GM12878 (cell line): ENCODE measurements around the gene SIDT2. TPM values are rescaled to one million over a fixed set of nuclear protein-coding genes. Genes with fewer than 3 reads are reported as not detected.
A peak's percentile ranks its signal among the peaks of the same experiment; 100 is the strongest.

Experiments used
- ATAC-seq: fragments of 200-7000 bp; cut with Tn5 transposase; 3 replicates; pipeline ENCODE4 v1.9.1; 2020; ENCODE audit warnings: mild to moderate bottlenecking, moderate library complexity
- BruUV-seq: library from RNA; stranded (reverse); fragments of 400-500 nt; replicated peaks from 2 replicates; lab custom pipeline; 2021; lab: Mats Ljungman, UMichigan
- CTCF ChIA-PET: fragments of 300-600 bp; sonication (Branson Sonifier 250); formaldehyde crosslinking; extraction: SDS; loops from one replicate; lab custom pipeline; 2021; ENCODE audit warnings: inconsistent platforms; lab: Yijun Ruan, JAX
- POLR2A ChIA-PET: fragments of 350-600 bp; formaldehyde crosslinking; extraction: SDS; loops from one replicate; lab custom pipeline; 2021; ENCODE audit warnings: inconsistent platforms; lab: Charles Lee
- RAD21 ChIA-PET: fragments of 300-600 bp; sonication (Branson Sonifier 250); formaldehyde crosslinking; loops from one replicate; lab custom pipeline; 2023; ENCODE audit warnings: antibody characterized with exemption; ENCODE audit not compliant: unreplicated experiment; lab: Charles Lee
- SMC1A ChIA-PET: fragments of 300-600 bp; sonication (Branson Sonifier 250); formaldehyde crosslinking; loops from one replicate; lab custom pipeline; 2023; ENCODE audit not compliant: unreplicated experiment, uncharacterized antibody; lab: Charles Lee
- DNase-seq: peaks from one replicate; pipeline ENCODE4 v3.0.0-alpha.2; 2011; ENCODE audit warnings: low read depth, low spot score
- FAIRE-seq: peaks from 3 replicates; lab custom pipeline; 2011; peaks lifted over from hg19 to GRCh38; lab: Jason Lieb, UNC
- H2AFZ ChIP-seq: 2 replicates; pipeline ENCODE4 v1.6.0; 2011; ENCODE audit warnings: low read depth, low read length, control low read depth; ENCODE audit not compliant: control insufficient read depth
- H3K27ac ChIP-seq: 2 replicates; pipeline ENCODE4 v1.5.1; 2011; ENCODE audit warnings: control low read depth; ENCODE audit not compliant: control insufficient read depth, insufficient read depth
- H3K27me3 ChIP-seq, 2 experiments: replicated peaks in 1 of 2; 2 replicates each; pipeline versions ENCODE4 v1.6.0 to v1.6.1; 2011; ENCODE audit warnings: low read length in 1 of 2; ENCODE audit not compliant: control insufficient read depth in 2 of 2, insufficient read depth in 2 of 2
- H3K36me3 ChIP-seq, 2 experiments: 2 replicates each; pipeline ENCODE4 v1.5.1; 2011; ENCODE audit warnings: low read length in 1 of 2; ENCODE audit not compliant: control insufficient read depth in 2 of 2, insufficient read depth in 2 of 2
- H3K4me1 ChIP-seq: 2 replicates; pipeline ENCODE4 v1.6.1; 2011; ENCODE audit warnings: mild to moderate bottlenecking, low read length, moderate library complexity, mixed read lengths; ENCODE audit not compliant: control insufficient read depth, insufficient read depth
- H3K4me2 ChIP-seq: 2 replicates; pipeline ENCODE4 v1.6.0; 2011; ENCODE audit warnings: control low read depth; ENCODE audit not compliant: control insufficient read depth, insufficient read depth
- H3K4me3 ChIP-seq: fragments of 200-600 bp; sonication (generic); 2 replicates; pipeline ENCODE4 v1.5.1; 2016
- H3K79me2 ChIP-seq: 2 replicates; pipeline ENCODE4 v1.6.0; 2011; ENCODE audit warnings: low read length; ENCODE audit not compliant: control insufficient read depth, insufficient read depth
- H3K9ac ChIP-seq: 2 replicates; pipeline ENCODE4 v1.8.0; 2011; ENCODE audit warnings: low read length, control low read depth, mixed read lengths; ENCODE audit not compliant: control insufficient read depth, insufficient read depth
- H3K9me3 ChIP-seq: replicated peaks from 3 replicates; pipeline ENCODE4 v1.5.1; 2011; ENCODE audit warnings: mild to moderate bottlenecking, low read length; ENCODE audit not compliant: control insufficient read depth, insufficient read depth
- H4K20me1 ChIP-seq: 2 replicates; pipeline ENCODE4 v1.6.0; 2011; ENCODE audit not compliant: control insufficient read depth, insufficient read depth
- BMI1 ChIP-seq: fragments of 450-650 bp; IDR thresholded peaks from 2 replicates; pipeline ENCODE4 v1.6.1; 2016; ENCODE audit warnings: mild to moderate bottlenecking, moderate library complexity, borderline replicate concordance
- CHD1 ChIP-seq: IDR thresholded peaks from 2 replicates; pipeline ENCODE4 v1.6.1; 2012; ENCODE audit warnings: low read depth, low read length, improper control_type of control experiment
- EP300 ChIP-seq, 2 experiments: fragments of 150-350 bp in 1 of 2; IDR thresholded peaks; 2 replicates each; pipeline ENCODE4 v1.6.1; 2011 to 2012; ENCODE audit warnings: low read depth in 2 of 2, low read length in 2 of 2, borderline replicate concordance in 1 of 2, improper control_type of control experiment in 1 of 2, inconsistent platforms in 1 of 2; ENCODE audit not compliant: control insufficient read depth in 1 of 2
- NBN ChIP-seq: fragments of 450-650 bp; IDR thresholded peaks from 2 replicates; pipeline ENCODE4 v1.6.1; 2016
- STAT1 ChIP-seq: fragments of 450-650 bp; conservative IDR thresholded peaks from 2 replicates; pipeline ENCODE4 v1.6.1; 2014; ENCODE audit warnings: antibody characterized with exemption, mild to moderate bottlenecking
- ZZZ3 ChIP-seq: IDR thresholded peaks from 2 replicates; pipeline ENCODE4 v1.6.1; 2011; ENCODE audit warnings: low read depth; ENCODE audit not compliant: control insufficient read depth, insufficient read length
- WGBS: methylation state at CpG from one replicate; pipeline ENCODE4 v1.1.6; 2016; ENCODE audit warnings: low lambda C conversion rate; ENCODE audit not compliant: insufficient replicate concordance, insufficient coverage; ENCODE audit errors: missing lambda C conversion rate; 5-methylcytosine and 5-hydroxymethylcytosine counted together
- in situ Hi-C: fragments of 300-500 bp; cut with MboI; formaldehyde crosslinking; loops from 9 replicates; pipeline ENCODE4 v1.14.3; 2018; ENCODE audit warnings: mixed read lengths
- intact Hi-C: fragments of 100-400 bp; cut with micrococcal nuclease; formaldehyde crosslinking; loops from one replicate; pipeline ENCODE4 v1.14.2; 2022; ENCODE audit not compliant: unreplicated experiment
- polyA plus RNA-seq, 11 experiments: library from polyadenylated mRNA; depleted of rRNA in 4 of 11; unstranded in 6 of 11; stranded (reverse) in 5 of 11; fragments of >200 nt; fragmentation: Nextera tagmentation in 4 of 11; fragmentation: Illumina TruSeq in 1 of 11; extraction: Ambion mirVana in 4 of 11; extraction: Trizol in 1 of 11; gene quantifications; 1 replicate in 1 of 11; 2 replicates in 10 of 11; pipeline versions ENCODE4 v1.2.1 to v1.2.3, GENCODE V29; 2011 to 2016; ENCODE audit warnings: inconsistent platforms in 2 of 11, missing spikeins in 2 of 11, low read depth in 1 of 11
- total RNA-seq, 4 experiments: library from RNA; depleted of rRNA in 3 of 4; stranded (reverse); fragments of >200 nt in 3 of 4; fragmentation: Illumina TruSeq in 1 of 4; extraction: Trizol in 1 of 4; gene quantifications; 2 replicates each; pipeline versions ENCODE4 v1.2.1 to v1.2.3, GENCODE V29; 2013 to 2021
- TF ChIP-seq, protein P1 (sequence below): IDR thresholded peaks from 2 replicates; pipeline ENCODE4 v1.6.1; 2012; ENCODE audit warnings: improper control_type of control experiment, low read depth, low read length; ENCODE audit not compliant: insufficient replicate concordance

Gene SIDT2
- total and polyA plus RNA-seq, 10 of the 15 experiments (the other 5 are each of a cell fraction or from before 2014, with no cell fraction given), result 4.9 to 23.9 (median 10.3) TPM

- in situ Hi-C loops, result no loop called here
- CTCF ChIA-PET, result interaction anchor here (0.7 to 17.3 kb wide), 15 partner anchors 10 to 586 kb away, joined by 3 to 422 read pairs (median 4); partner anchors contain the start of genes CEP164, PAFAH1B2 and SIDT2
- DNase-seq, result no peak
- intact Hi-C loops, result loop anchor here (5.0 kb wide), 1 partner anchor 586 kb away; no protein-coding TSS in a partner anchor
- Histone ChIP-seq H3K27me3 (no peaks in the 10 kb centered on the region), H3K4me2 (peak overlapping the region; percentile 91), H3K9me3 (no peaks in the 10 kb centered on the region), H2AFZ (peak overlapping the region; percentile 88; the same call in 1 of the 2 replicates), H3K4me1 (peaks cover 9% of the 10 kb centered on the region), H3K9ac (peak overlapping the region; percentile 93), H3K27ac (peak overlapping the region; percentile 87), H4K20me1 (no peaks in the 10 kb centered on the region), H3K4me3 (peak overlapping the region; percentile 87), H3K79me2 (peaks cover 46% of the 10 kb centered on the region), H3K36me3 (peaks cover 9 to 16% of the 10 kb centered on the region in 2 experiments; a peak in 3 of 4 replicates)
- SMC1A ChIA-PET, result interaction anchor here (0.6 to 12.2 kb wide), 15 partner anchors 11 to 586 kb away, joined by 3 to 187 read pairs (median 4); partner anchors contain the start of genes CEP164, PAFAH1B2 and SIDT2
- ATAC-seq, result peak; percentile 27
- POLR2A ChIA-PET, result interaction anchor here (0.5 to 3.6 kb wide), 6 partner anchors 52 to 717 kb away, joined by 3 to 51 read pairs (median 4); partner anchors contain the start of gene SIDT2
- BruUV-seq, result no TSS peak
- no peak for FAIRE-seq
- TF ChIP-seq, protein P1, sequence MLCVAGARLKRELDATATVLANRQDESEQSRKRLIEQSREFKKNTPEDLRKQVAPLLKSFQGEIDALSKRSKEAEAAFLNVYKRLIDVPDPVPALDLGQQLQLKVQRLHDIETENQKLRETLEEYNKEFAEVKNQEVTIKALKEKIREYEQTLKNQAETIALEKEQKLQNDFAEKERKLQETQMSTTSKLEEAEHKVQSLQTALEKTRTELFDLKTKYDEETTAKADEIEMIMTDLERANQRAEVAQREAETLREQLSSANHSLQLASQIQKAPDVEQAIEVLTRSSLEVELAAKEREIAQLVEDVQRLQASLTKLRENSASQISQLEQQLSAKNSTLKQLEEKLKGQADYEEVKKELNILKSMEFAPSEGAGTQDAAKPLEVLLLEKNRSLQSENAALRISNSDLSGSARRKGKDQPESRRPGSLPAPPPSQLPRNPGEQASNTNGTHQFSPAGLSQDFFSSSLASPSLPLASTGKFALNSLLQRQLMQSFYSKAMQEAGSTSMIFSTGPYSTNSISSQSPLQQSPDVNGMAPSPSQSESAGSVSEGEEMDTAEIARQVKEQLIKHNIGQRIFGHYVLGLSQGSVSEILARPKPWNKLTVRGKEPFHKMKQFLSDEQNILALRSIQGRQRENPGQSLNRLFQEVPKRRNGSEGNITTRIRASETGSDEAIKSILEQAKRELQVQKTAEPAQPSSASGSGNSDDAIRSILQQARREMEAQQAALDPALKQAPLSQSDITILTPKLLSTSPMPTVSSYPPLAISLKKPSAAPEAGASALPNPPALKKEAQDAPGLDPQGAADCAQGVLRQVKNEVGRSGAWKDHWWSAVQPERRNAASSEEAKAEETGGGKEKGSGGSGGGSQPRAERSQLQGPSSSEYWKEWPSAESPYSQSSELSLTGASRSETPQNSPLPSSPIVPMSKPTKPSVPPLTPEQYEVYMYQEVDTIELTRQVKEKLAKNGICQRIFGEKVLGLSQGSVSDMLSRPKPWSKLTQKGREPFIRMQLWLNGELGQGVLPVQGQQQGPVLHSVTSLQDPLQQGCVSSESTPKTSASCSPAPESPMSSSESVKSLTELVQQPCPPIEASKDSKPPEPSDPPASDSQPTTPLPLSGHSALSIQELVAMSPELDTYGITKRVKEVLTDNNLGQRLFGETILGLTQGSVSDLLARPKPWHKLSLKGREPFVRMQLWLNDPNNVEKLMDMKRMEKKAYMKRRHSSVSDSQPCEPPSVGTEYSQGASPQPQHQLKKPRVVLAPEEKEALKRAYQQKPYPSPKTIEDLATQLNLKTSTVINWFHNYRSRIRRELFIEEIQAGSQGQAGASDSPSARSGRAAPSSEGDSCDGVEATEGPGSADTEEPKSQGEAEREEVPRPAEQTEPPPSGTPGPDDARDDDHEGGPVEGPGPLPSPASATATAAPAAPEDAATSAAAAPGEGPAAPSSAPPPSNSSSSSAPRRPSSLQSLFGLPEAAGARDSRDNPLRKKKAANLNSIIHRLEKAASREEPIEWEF, result no peak
- 0 out of 2 replicates have a peak, but pooled peaks have one; percentile 54 for TF ChIP-seq CHD1
- TF ChIP-seq EP300 (IDR thresholded peaks at IDR 0.05; ENCODE audit: borderline replicate concordance in 1 of 2, control insufficient read depth in 1 of 2, low read depth in 2 of 2, low read length in 2 of 2), result no peak
- TF ChIP-seq BMI1, result no peak
- TF ChIP-seq NBN, result no peak
- TF ChIP-seq STAT1, result no peak
- no peak for TF ChIP-seq ZZZ3
- RAD21 ChIA-PET, result interaction anchor here (0.7 to 9.9 kb wide), 11 partner anchors 15 to 586 kb away, joined by 3 to 159 read pairs (median 3); partner anchors contain the start of genes BACE1, CEP164, SIDT2 and SIK3
- 2% methylated on average over 14 of the region's 14 CpGs for WGBS
Observed at GRCh38 chr11:117230999-117231841, 52.7 kb downstream of the SIDT2 start.
